Naive thymus-derived CD8-positive, alpha-beta T cell (primary cell): ENCODE data around the gene METAP2. TPM values are rescaled to one million over a fixed set of nuclear protein-coding genes. Genes with fewer than 3 reads are reported as not detected.

ENCODE experiments used
- ATAC-seq, 2 donors: fragments of 150-1000 bp; cut with Tn5 transposase in 1 of 2; sonication (Bioruptor Pico), chemical (Tn5 transposase) in 1 of 2; 1 replicate in 1 of 2; 2 replicates in 1 of 2; pipeline ENCODE4 v1.10.0; 2021; ENCODE audit warnings: mild to moderate bottlenecking in 2 of 2, moderate library complexity in 2 of 2
- POLR2A ChIA-PET: fragments of 350-600 bp; sonication (Branson Sonifier 250); formaldehyde crosslinking; loops from one replicate; lab custom pipeline; 2021; ENCODE audit warnings: antibody characterized with exemption; lab: Charles Lee
- DNase-seq, 10 donors: peaks; one replicate each; pipeline versions ENCODE4 v3.0.0 to v3.0.0-alpha.2; 2020 to 2022
- H3K27ac Mint-ChIP-seq, 10 donors: one replicate each; pipeline ENCODE4 v1.8.0; 2020 to 2022; ENCODE audit warnings: mild to moderate bottlenecking in 10 of 10, mixed read lengths in 10 of 10, moderate library complexity in 4 of 10, inconsistent platforms in 1 of 10
- H3K27me3 Mint-ChIP-seq, 5 donors: one replicate each; pipeline ENCODE4 v1.8.0; 2021 to 2022; ENCODE audit warnings: mixed read lengths in 5 of 5
- H3K36me3 Mint-ChIP-seq, 3 donors: one replicate each; pipeline ENCODE4 v1.8.0; 2020 to 2022; ENCODE audit warnings: mixed read lengths in 3 of 3, mild to moderate bottlenecking in 2 of 3, inconsistent platforms in 1 of 3
- H3K4me1 Mint-ChIP-seq, 4 donors: one replicate each; pipeline ENCODE4 v1.8.0; 2021 to 2022; ENCODE audit warnings: mixed read lengths in 4 of 4
- H3K4me3 Mint-ChIP-seq, 10 donors: one replicate each; pipeline ENCODE4 v1.8.0; 2020 to 2022; ENCODE audit warnings: mild to moderate bottlenecking in 10 of 10, mixed read lengths in 10 of 10, moderate library complexity in 6 of 10, inconsistent platforms in 1 of 10
- H3K9me3 Mint-ChIP-seq, 9 donors: one replicate each; pipeline ENCODE4 v1.8.0; 2020 to 2022; ENCODE audit warnings: mixed read lengths in 9 of 9, mild to moderate bottlenecking in 3 of 9, inconsistent platforms in 1 of 9, moderate library complexity in 1 of 9
- polyA plus RNA-seq, 3 donors: library from polyadenylated mRNA; unstranded; fragments of 300-500 nt; fragmentation: Illumina TruSeq; gene quantifications; one replicate each; pipeline ENCODE4 v1.2.3, GENCODE V29; 2021
- total RNA-seq, 8 experiments: library from RNA in 2 of 8; stranded (reverse) in 2 of 8; gene quantifications; one replicate each; pipeline ENCODE4 v1.2.3 and lab custom pipeline; 2021 to 2026

Gene METAP2
- total and polyA plus RNA-seq, 5 experiments from 2014 or later, result 35.9 to 68.3 (median 40.3) TPM

DNA sequence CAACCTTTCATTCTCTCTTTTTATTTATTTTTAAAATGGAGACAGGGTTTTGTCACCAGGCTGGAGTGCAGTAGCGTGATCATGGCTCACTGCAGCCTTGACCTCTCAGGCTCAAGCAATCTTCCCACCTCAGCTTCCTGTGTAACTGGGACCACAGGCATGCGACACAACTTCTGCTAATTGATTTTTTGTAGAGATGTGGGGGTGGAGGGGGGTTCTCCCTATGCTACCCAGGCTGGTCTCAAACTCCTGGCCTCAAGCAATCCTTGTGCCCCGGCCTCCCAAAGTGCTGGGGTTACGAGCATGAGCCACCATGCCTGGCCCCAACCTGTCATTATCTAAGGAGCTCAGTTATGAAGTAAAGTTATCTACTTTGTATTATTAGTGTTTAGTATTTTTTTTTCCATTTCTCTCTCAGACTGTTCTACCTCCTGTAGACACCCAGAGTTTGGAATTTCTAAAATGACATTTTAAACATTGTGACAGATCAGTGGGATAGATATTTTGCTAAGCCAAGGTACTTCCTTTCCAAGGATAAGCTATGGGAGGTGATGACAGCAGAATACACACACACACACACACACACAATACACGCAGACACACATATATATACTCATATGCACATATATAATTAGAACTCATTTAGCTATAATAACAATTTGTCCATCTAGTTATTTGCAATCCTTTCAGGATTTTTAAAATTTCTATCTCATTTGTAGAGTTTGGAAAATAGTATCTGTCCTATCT lies 79.4 kb downstream of the METAP2 start:
- Mint-ChIP-seq H3K4me1 (peaks cover 17 to 57% (median 47%) of the 10 kb centered on the region in 4 donors), H3K27ac (peak overlapping the region; percentile 81 to 100 (median 92)), H3K27me3 (peaks cover 0 to 5% (median 0%) of the 10 kb centered on the region in 5 donors), H3K4me3 (peak overlapping the region; percentile 74 to 97 (median 88)), H3K36me3 (no peaks in the 10 kb centered on the region), H3K9me3 (peaks cover 0 to 6% (median 0%) of the 10 kb centered on the region in 9 donors)
- ATAC-seq (no peak), DNase-seq (peak in 1 of 10 donors; percentile 12)
- POLR2A ChIA-PET, result interaction anchor here (0.6 to 1.7 kb wide), 3 partner anchors 9 to 286 kb away, joined by 3 to 6 read pairs (median 4); partner anchors contain the start of gene METAP2

DNA sequence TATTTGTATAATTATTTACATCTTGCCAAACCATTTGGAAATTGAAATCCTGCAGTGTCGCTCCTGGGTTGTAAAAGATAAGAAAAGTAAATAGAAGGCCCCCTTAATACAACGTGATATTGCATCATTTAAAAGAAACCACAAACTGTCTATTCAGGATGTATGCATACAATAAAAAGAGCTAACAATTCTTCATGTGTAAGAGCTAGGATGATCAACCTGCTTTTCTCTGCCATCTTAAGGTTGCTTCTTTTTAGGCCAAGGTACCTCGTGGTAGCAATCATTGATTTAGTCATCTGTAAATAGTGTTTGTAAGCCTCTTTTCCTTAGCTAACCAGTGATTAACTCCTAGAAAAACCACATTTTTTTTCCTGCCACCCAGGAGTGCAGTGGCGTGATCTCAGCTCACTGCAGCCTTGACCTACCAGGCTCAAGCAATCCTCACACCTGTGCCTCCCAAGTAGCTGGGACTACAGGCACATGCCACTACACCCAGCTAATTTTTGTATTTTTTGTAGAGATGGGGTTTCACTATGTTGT lies 80.7 kb downstream of the METAP2 start:
- H3K9me3 Mint-ChIP-seq, result peaks cover 0 to under 1% (median 0%) of the 10 kb centered on the region in 9 donors
- H3K27ac Mint-ChIP-seq, result peak overlapping the region in 9 of 10 donors; percentile 35 to 100 (median 65)
- H3K27me3 Mint-ChIP-seq, result peaks cover 0 to 2% (median 0%) of the 10 kb centered on the region in 5 donors
- ATAC-seq, result no peak
- H3K4me1 Mint-ChIP-seq, result peaks cover 15 to 50% (median 41%) of the 10 kb centered on the region in 4 donors
- POLR2A ChIA-PET, result interaction anchor here (0.6 to 1.7 kb wide), 4 partner anchors 18 to 81 kb away, joined by 3 to 6 read pairs (median 4); partner anchors contain the start of gene METAP2
- no peak for DNase-seq
- no peaks in the 10 kb centered on the region for H3K36me3 Mint-ChIP-seq
- H3K4me3 Mint-ChIP-seq, result peak overlapping the region; percentile 1 to 86 (median 20)

- H3K27ac Mint-ChIP-seq, result no peak overlapping the region
- no peak for ATAC-seq
- peaks cover 0 to 23% (median 21%) of the 10 kb centered on the region in 4 donors for H3K4me1 Mint-ChIP-seq
- POLR2A ChIA-PET, result no interaction called here
- DNase-seq, result no peak
- no peak overlapping the region for H3K4me3 Mint-ChIP-seq
- peaks cover 0 to 4% (median 0%) of the 10 kb centered on the region in 3 donors for H3K36me3 Mint-ChIP-seq
- H3K27me3 Mint-ChIP-seq, result no peaks in the 10 kb centered on the region
- H3K9me3 Mint-ChIP-seq, result no peaks in the 10 kb centered on the region
Measured at GRCh38 chr12:95557625-95558024, 83.7 kb downstream of the METAP2 start.

Other genes starting within 250 kb of the METAP2 start
- 10 to 100 TPM; 20.8 to 21.1 TPM for gene USP44, start 77.3 kb downstream of the METAP2 start, total RNA-seq
- 10 to 100 TPM in 2 of 3 donors, 1 to 10 TPM in 1; 9.0 to 15.8 (median 10.9) TPM for gene USP44, start 77.3 kb downstream of the METAP2 start, polyA plus RNA-seq